HEK293 (cell line): Measurements from ENCODE around the gene ALDH1B1.

ENCODE experiments used
- ZBTB8A ChIP-seq: fragments of 450-650 bp; formaldehyde crosslinking; IDR thresholded peaks from 2 replicates; pipeline ENCODE4 v1.5.1; 2016; ENCODE audit warnings: missing biosample characterization, missing genetic modification characterization
- ZNF10 ChIP-seq: fragments of 450-650 bp; formaldehyde crosslinking; IDR thresholded peaks from 2 replicates; pipeline ENCODE4 v1.5.1; 2017; ENCODE audit warnings: missing biosample characterization, missing genetic modification characterization
- ZNF24 ChIP-seq: fragments of 450-650 bp; formaldehyde crosslinking; IDR thresholded peaks from 2 replicates; pipeline ENCODE4 v1.5.1; 2016; ENCODE audit warnings: missing biosample characterization, missing genetic modification characterization
- ZNF707 ChIP-seq: fragments of 450-650 bp; formaldehyde crosslinking; IDR thresholded peaks from 2 replicates; pipeline ENCODE4 v1.5.1; 2016; ENCODE audit warnings: missing biosample characterization, missing genetic modification characterization
- ZNF785 ChIP-seq: fragments of 450-650 bp; formaldehyde crosslinking; IDR thresholded peaks from 2 replicates; pipeline ENCODE4 v1.5.1; 2016; ENCODE audit warnings: missing biosample characterization, missing genetic modification characterization
- TF ChIP-seq, protein P1 (sequence below): fragments of 450-650 bp; formaldehyde crosslinking; IDR thresholded peaks from 2 replicates; pipeline ENCODE4 v1.5.1; 2016; ENCODE audit warnings: missing biosample characterization, missing genetic modification characterization
- TF ChIP-seq, protein P2 (sequence below): fragments of 450-650 bp; IDR thresholded peaks from 2 replicates; pipeline ENCODE4 v1.5.1; 2018; ENCODE audit warnings: missing biosample characterization, mild to moderate bottlenecking, missing genetic modification characterization
- TF ChIP-seq, protein P3 (sequence below): fragments of 450-650 bp; formaldehyde crosslinking; IDR thresholded peaks from 2 replicates; pipeline ENCODE4 v1.5.1; 2016; ENCODE audit warnings: missing biosample characterization, missing genetic modification characterization
- TF ChIP-seq, protein P4 (sequence below): fragments of 450-650 bp; formaldehyde crosslinking; IDR thresholded peaks from 2 replicates; pipeline ENCODE4 v1.5.1; 2017; ENCODE audit warnings: missing biosample characterization, missing genetic modification characterization
- TF ChIP-seq, protein P5 (sequence below): fragments of 450-650 bp; formaldehyde crosslinking; IDR thresholded peaks from 2 replicates; pipeline ENCODE4 v1.5.1; 2016; ENCODE audit warnings: missing biosample characterization, missing genetic modification characterization
- TF ChIP-seq, protein P6 (sequence below): fragments of 450-650 bp; formaldehyde crosslinking; IDR thresholded peaks from 2 replicates; pipeline ENCODE4 v1.5.1; 2017; ENCODE audit warnings: missing biosample characterization, mild to moderate bottlenecking, missing genetic modification characterization, moderate library complexity

DNA sequence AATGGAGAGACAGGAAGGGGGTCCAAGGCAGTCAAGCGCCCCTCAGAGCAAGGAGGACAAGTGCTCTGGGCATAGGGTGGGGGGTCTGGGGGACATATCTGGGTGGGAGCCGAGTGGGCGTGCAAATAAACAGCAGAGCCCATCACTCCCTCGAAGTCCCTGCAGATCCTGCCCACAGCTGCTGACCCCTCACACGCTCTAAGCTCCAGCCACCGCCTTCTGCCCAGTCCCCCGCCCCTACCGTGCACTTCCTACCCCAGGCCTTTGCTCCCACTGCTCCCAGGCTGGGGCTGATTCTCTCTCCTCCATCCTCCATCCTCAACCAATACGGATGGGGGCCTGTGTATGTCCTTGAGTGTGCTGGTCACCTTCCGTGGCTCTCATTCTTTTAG, 16.9 kb upstream of the ALDH1B1 start:
- TF ChIP-seq, protein P1, sequence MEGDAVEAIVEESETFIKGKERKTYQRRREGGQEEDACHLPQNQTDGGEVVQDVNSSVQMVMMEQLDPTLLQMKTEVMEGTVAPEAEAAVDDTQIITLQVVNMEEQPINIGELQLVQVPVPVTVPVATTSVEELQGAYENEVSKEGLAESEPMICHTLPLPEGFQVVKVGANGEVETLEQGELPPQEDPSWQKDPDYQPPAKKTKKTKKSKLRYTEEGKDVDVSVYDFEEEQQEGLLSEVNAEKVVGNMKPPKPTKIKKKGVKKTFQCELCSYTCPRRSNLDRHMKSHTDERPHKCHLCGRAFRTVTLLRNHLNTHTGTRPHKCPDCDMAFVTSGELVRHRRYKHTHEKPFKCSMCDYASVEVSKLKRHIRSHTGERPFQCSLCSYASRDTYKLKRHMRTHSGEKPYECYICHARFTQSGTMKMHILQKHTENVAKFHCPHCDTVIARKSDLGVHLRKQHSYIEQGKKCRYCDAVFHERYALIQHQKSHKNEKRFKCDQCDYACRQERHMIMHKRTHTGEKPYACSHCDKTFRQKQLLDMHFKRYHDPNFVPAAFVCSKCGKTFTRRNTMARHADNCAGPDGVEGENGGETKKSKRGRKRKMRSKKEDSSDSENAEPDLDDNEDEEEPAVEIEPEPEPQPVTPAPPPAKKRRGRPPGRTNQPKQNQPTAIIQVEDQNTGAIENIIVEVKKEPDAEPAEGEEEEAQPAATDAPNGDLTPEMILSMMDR, result no peak
- TF ChIP-seq ZNF24 (tag by site-specific recombination), result no peak
- no peak for TF ChIP-seq ZNF10 (tag by site-specific recombination)
- TF ChIP-seq, protein P2, sequence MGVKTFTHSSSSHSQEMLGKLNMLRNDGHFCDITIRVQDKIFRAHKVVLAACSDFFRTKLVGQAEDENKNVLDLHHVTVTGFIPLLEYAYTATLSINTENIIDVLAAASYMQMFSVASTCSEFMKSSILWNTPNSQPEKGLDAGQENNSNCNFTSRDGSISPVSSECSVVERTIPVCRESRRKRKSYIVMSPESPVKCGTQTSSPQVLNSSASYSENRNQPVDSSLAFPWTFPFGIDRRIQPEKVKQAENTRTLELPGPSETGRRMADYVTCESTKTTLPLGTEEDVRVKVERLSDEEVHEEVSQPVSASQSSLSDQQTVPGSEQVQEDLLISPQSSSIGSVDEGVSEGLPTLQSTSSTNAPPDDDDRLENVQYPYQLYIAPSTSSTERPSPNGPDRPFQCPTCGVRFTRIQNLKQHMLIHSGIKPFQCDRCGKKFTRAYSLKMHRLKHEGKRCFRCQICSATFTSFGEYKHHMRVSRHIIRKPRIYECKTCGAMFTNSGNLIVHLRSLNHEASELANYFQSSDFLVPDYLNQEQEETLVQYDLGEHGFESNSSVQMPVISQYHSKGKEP (tag by site-specific recombination), result no peak
- no peak for TF ChIP-seq ZBTB8A (tag by site-specific recombination)
- no peak for TF ChIP-seq ZNF785
- TF ChIP-seq, protein P3, sequence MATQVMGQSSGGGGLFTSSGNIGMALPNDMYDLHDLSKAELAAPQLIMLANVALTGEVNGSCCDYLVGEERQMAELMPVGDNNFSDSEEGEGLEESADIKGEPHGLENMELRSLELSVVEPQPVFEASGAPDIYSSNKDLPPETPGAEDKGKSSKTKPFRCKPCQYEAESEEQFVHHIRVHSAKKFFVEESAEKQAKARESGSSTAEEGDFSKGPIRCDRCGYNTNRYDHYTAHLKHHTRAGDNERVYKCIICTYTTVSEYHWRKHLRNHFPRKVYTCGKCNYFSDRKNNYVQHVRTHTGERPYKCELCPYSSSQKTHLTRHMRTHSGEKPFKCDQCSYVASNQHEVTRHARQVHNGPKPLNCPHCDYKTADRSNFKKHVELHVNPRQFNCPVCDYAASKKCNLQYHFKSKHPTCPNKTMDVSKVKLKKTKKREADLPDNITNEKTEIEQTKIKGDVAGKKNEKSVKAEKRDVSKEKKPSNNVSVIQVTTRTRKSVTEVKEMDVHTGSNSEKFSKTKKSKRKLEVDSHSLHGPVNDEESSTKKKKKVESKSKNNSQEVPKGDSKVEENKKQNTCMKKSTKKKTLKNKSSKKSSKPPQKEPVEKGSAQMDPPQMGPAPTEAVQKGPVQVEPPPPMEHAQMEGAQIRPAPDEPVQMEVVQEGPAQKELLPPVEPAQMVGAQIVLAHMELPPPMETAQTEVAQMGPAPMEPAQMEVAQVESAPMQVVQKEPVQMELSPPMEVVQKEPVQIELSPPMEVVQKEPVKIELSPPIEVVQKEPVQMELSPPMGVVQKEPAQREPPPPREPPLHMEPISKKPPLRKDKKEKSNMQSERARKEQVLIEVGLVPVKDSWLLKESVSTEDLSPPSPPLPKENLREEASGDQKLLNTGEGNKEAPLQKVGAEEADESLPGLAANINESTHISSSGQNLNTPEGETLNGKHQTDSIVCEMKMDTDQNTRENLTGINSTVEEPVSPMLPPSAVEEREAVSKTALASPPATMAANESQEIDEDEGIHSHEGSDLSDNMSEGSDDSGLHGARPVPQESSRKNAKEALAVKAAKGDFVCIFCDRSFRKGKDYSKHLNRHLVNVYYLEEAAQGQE (tag by site-specific recombination), result no peak
- TF ChIP-seq, protein P4, sequence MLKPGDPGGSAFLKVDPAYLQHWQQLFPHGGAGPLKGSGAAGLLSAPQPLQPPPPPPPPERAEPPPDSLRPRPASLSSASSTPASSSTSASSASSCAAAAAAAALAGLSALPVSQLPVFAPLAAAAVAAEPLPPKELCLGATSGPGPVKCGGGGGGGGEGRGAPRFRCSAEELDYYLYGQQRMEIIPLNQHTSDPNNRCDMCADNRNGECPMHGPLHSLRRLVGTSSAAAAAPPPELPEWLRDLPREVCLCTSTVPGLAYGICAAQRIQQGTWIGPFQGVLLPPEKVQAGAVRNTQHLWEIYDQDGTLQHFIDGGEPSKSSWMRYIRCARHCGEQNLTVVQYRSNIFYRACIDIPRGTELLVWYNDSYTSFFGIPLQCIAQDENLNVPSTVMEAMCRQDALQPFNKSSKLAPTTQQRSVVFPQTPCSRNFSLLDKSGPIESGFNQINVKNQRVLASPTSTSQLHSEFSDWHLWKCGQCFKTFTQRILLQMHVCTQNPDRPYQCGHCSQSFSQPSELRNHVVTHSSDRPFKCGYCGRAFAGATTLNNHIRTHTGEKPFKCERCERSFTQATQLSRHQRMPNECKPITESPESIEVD (tag by site-specific recombination), result no peak
- TF ChIP-seq, protein P5, sequence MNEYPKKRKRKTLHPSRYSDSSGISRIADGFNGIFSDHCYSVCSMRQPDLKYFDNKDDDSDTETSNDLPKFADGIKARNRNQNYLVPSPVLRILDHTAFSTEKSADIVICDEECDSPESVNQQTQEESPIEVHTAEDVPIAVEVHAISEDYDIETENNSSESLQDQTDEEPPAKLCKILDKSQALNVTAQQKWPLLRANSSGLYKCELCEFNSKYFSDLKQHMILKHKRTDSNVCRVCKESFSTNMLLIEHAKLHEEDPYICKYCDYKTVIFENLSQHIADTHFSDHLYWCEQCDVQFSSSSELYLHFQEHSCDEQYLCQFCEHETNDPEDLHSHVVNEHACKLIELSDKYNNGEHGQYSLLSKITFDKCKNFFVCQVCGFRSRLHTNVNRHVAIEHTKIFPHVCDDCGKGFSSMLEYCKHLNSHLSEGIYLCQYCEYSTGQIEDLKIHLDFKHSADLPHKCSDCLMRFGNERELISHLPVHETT (tag by site-specific recombination), result no peak
- TF ChIP-seq, protein P6, sequence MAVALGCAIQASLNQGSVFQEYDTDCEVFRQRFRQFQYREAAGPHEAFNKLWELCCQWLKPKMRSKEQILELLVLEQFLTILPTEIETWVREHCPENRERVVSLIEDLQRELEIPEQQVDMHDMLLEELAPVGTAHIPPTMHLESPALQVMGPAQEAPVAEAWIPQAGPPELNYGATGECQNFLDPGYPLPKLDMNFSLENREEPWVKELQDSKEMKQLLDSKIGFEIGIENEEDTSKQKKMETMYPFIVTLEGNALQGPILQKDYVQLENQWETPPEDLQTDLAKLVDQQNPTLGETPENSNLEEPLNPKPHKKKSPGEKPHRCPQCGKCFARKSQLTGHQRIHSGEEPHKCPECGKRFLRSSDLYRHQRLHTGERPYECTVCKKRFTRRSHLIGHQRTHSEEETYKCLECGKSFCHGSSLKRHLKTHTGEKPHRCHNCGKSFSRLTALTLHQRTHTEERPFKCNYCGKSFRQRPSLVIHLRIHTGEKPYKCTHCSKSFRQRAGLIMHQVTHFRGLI (tag by site-specific recombination), result no peak
- no peak for TF ChIP-seq ZNF707 (tag by site-specific recombination)
